HepG2 (cell line): ENCODE results near the gene TMEM167A. TPM values are rescaled to one million over a fixed set of nuclear protein-coding genes. Genes with fewer than 3 reads are reported as not detected.

Experiments used
- ATAC-seq: fragments of 200-7000 bp; cut with Tn5 transposase; 3 replicates; pipeline ENCODE4 v1.9.1; 2020; ENCODE audit warnings: mild to moderate bottlenecking, moderate library complexity
- BruUV-seq: library from RNA; stranded (reverse); fragments of 400-500 nt; replicated peaks from 2 replicates; lab custom pipeline; 2021; lab: Mats Ljungman, UMichigan
- CTCF ChIA-PET: fragments of 300-600 bp; formaldehyde crosslinking; extraction: SDS; loops from one replicate; lab custom pipeline; 2021; ENCODE audit warnings: low total read pairs, inconsistent platforms, low intra/inter-chr PET ratio; lab: Yijun Ruan, JAX
- POLR2A ChIA-PET: fragments of 350-600 bp; sonication (Branson Sonifier 250); formaldehyde crosslinking; loops from one replicate; lab custom pipeline; 2020; ENCODE audit warnings: antibody characterized with exemption, inconsistent platforms; lab: Yijun Ruan, JAX
- DNase-seq: peaks from one replicate; pipeline ENCODE4 v3.0.0-alpha.2; 2015; ENCODE audit warnings: low spot score
- FAIRE-seq: peaks from 3 replicates; lab custom pipeline; 2011; peaks lifted over from hg19 to GRCh38; lab: Jason Lieb, UNC
- H2AFZ ChIP-seq: one replicate; pipeline ENCODE4 v1.6.1; 2011; ENCODE audit warnings: low read length, inconsistent platforms
- H3K27ac ChIP-seq: fragments of 300-600 bp; 3 replicates; pipeline ENCODE4 v1.8.0; 2011; ENCODE audit warnings: mixed run types, mild to moderate bottlenecking, mixed read lengths, low read length, inconsistent platforms; ENCODE audit not compliant: insufficient read depth; ENCODE audit errors: extremely low read length
- H3K27me3 ChIP-seq, 2 experiments: fragments of 200-600 bp in 1 of 2; 2 replicates in 1 of 2; 3 replicates in 1 of 2; pipeline versions ENCODE4 v1.6.0 to v1.8.0; 2011; ENCODE audit warnings: low read length in 2 of 2, mild to moderate bottlenecking in 2 of 2, moderate library complexity in 2 of 2, inconsistent platforms in 1 of 2; ENCODE audit not compliant: insufficient read depth in 2 of 2, control insufficient read depth in 1 of 2
- H3K36me3 ChIP-seq, 2 experiments: fragments of 200-600 bp in 1 of 2; replicated peaks in 1 of 2; 2 replicates in 1 of 2; 3 replicates in 1 of 2; pipeline versions ENCODE4 v1.5.1 to v1.8.0; 2011; ENCODE audit warnings: low read length in 2 of 2, inconsistent platforms in 1 of 2; ENCODE audit not compliant: insufficient read depth in 2 of 2, control insufficient read depth in 1 of 2
- H3K4me1 ChIP-seq: 2 replicates; pipeline ENCODE4 v1.5.1; 2012; ENCODE audit warnings: low read length, inconsistent platforms; ENCODE audit not compliant: insufficient read depth
- H3K4me2 ChIP-seq: 2 replicates; pipeline ENCODE4 v1.6.0; 2011; ENCODE audit warnings: low read depth, low read length, inconsistent platforms
- H3K4me3 ChIP-seq, 3 experiments: fragments of 200-600 bp in 1 of 3; sonication (generic), shearing (Covaris generic) in 1 of 3; replicated peaks in 1 of 3; 2 replicates each; pipeline ENCODE4 v1.5.1; 2011 to 2016; ENCODE audit warnings: low read length in 3 of 3, inconsistent platforms in 2 of 3, low read depth in 2 of 3, mild to moderate bottlenecking in 2 of 3, control low read depth in 1 of 3, mixed read lengths in 1 of 3; ENCODE audit not compliant: insufficient read depth in 1 of 3
- H3K79me2 ChIP-seq: one replicate; pipeline ENCODE4 v1.6.1; 2011; ENCODE audit warnings: low read length, inconsistent platforms; ENCODE audit not compliant: insufficient read depth
- H3K9ac ChIP-seq: 2 replicates; pipeline ENCODE4 v1.6.0; 2011; ENCODE audit warnings: mild to moderate bottlenecking, low read depth, low read length, inconsistent platforms; ENCODE audit not compliant: insufficient read depth
- H3K9me3 ChIP-seq: 2 replicates; pipeline ENCODE4 v1.5.1; 2012; ENCODE audit warnings: mild to moderate bottlenecking, low read length
- H4K20me1 ChIP-seq: 2 replicates; pipeline ENCODE4 v1.6.0; 2011; ENCODE audit warnings: inconsistent platforms, mild to moderate bottlenecking, low read length, moderate library complexity; ENCODE audit not compliant: insufficient read depth
- BATF2 ChIP-seq: sonication (generic); formaldehyde crosslinking; IDR thresholded peaks from 2 replicates; pipeline ENCODE4 v1.8.0; 2022; ENCODE audit warnings: mild to moderate bottlenecking, missing genetic modification reagents, moderate library complexity
- POLR2A ChIP-seq, 2 experiments: IDR thresholded peaks; 2 replicates each; pipeline ENCODE4 v1.6.1; 2011; ENCODE audit warnings: low read depth in 2 of 2, low read length in 2 of 2, mild to moderate bottlenecking in 1 of 2, moderate library complexity in 1 of 2; ENCODE audit not compliant: insufficient read depth in 1 of 2
- YY1 ChIP-seq: IDR thresholded peaks from 2 replicates; pipeline ENCODE4 v1.6.1; 2011; ENCODE audit warnings: low read length, low read depth, moderate library complexity, mild to moderate bottlenecking; ENCODE audit not compliant: insufficient read depth, insufficient replicate concordance
- ZFP36L1 ChIP-seq: sonication (generic); formaldehyde crosslinking; IDR thresholded peaks from 2 replicates; pipeline ENCODE4 v1.8.0; 2022; ENCODE audit warnings: mild to moderate bottlenecking, missing genetic modification reagents, moderate library complexity
- ZNF33B ChIP-seq: sonication (generic); formaldehyde crosslinking; IDR thresholded peaks from 2 replicates; pipeline ENCODE4 v1.5.1; 2020; ENCODE audit warnings: mild to moderate bottlenecking, missing genetic modification reagents
- ZNF343 ChIP-seq: sonication (generic); formaldehyde crosslinking; IDR thresholded peaks from 2 replicates; pipeline ENCODE4 v1.4.0; 2020; ENCODE audit warnings: mild to moderate bottlenecking, missing genetic modification reagents
- WGBS: methylation state at CpG from one replicate; pipeline ENCODE4 v1.1.6; 2017; ENCODE audit warnings: low lambda C conversion rate; 5-methylcytosine and 5-hydroxymethylcytosine counted together
- in situ Hi-C: cut with HindIII; loops from 2 replicates; pipeline ENCODE4 v1.10.0; 2017; ENCODE audit warnings: low pct_unique_long_range_greater_than_20kb; ENCODE audit not compliant: extremely low pct_ligation_motif_present
- intact Hi-C: fragments of 100-400 bp; cut with micrococcal nuclease; formaldehyde crosslinking; loops from one replicate; pipeline ENCODE4 v1.10.0; 2022; ENCODE audit not compliant: unreplicated experiment
- polyA plus RNA-seq, 8 experiments: library from polyadenylated mRNA; depleted of rRNA in 3 of 8; stranded (reverse) in 7 of 8; unstranded in 1 of 8; fragments of >200 nt; fragmentation: Illumina TruSeq in 4 of 8; extraction: Trizol in 4 of 8; gene quantifications; 2 replicates each; pipeline versions ENCODE4 v1.2.1 to v1.2.3, GENCODE V29; 2011 to 2016; ENCODE audit warnings: low read depth in 4 of 8, missing spikeins in 1 of 8, mixed read lengths in 1 of 8; ENCODE audit not compliant: insufficient read depth in 1 of 8
- total RNA-seq, 5 experiments: library from RNA; depleted of rRNA; stranded (reverse); fragments of >200 nt; fragmentation: Illumina TruSeq; extraction: Trizol; gene quantifications; 2 replicates each; pipeline ENCODE4 v1.2.3, GENCODE V29; 2016; ENCODE audit warnings: low read depth in 1 of 5
- TF ChIP-seq, protein P1 (sequence below): sonication (generic); formaldehyde crosslinking; IDR thresholded peaks from 2 replicates; pipeline ENCODE4 v1.5.1; 2020; ENCODE audit warnings: missing genetic modification reagents, mild to moderate bottlenecking, borderline replicate concordance
- TF ChIP-seq, protein P2 (sequence below): sonication (generic); formaldehyde crosslinking; IDR thresholded peaks from 2 replicates; pipeline ENCODE4 v1.5.0; 2020; ENCODE audit warnings: mild to moderate bottlenecking, missing genetic modification reagents, borderline replicate concordance
- TF ChIP-seq, protein P3 (sequence below): sonication (generic); formaldehyde crosslinking; IDR thresholded peaks from 2 replicates; pipeline ENCODE4 v1.5.0; 2020; ENCODE audit warnings: missing genetic modification reagents

The TMEM167A gene
- total and polyA plus RNA-seq, 2 of the 13 experiments (the other 11 are each of a cell fraction or from before 2014, with no cell fraction given), result 47.0 to 78.7 TPM

- no TSS peak for BruUV-seq
- TF ChIP-seq POLR2A (IDR thresholded peaks at IDR 0.05; ENCODE audit: insufficient read depth in 1 of 2, low read depth in 2 of 2, low read length in 2 of 2) (no peak), ZFP36L1 (CRISPR knock-in tag) (no peak), BATF2 (CRISPR knock-in tag) (no peak), YY1 (no peak), ZNF343 (CRISPR knock-in tag) (no peak), ZNF33B (CRISPR knock-in tag) (no peak)
- TF ChIP-seq, protein P1, sequence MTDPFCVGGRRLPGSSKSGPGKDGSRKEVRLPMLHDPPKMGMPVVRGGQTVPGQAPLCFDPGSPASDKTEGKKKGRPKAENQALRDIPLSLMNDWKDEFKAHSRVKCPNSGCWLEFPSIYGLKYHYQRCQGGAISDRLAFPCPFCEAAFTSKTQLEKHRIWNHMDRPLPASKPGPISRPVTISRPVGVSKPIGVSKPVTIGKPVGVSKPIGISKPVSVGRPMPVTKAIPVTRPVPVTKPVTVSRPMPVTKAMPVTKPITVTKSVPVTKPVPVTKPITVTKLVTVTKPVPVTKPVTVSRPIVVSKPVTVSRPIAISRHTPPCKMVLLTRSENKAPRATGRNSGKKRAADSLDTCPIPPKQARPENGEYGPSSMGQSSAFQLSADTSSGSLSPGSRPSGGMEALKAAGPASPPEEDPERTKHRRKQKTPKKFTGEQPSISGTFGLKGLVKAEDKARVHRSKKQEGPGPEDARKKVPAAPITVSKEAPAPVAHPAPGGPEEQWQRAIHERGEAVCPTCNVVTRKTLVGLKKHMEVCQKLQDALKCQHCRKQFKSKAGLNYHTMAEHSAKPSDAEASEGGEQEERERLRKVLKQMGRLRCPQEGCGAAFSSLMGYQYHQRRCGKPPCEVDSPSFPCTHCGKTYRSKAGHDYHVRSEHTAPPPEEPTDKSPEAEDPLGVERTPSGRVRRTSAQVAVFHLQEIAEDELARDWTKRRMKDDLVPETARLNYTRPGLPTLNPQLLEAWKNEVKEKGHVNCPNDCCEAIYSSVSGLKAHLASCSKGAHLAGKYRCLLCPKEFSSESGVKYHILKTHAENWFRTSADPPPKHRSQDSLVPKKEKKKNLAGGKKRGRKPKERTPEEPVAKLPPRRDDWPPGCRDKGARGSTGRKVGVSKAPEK (CRISPR knock-in tag), result no peak
- TF ChIP-seq, protein P2, sequence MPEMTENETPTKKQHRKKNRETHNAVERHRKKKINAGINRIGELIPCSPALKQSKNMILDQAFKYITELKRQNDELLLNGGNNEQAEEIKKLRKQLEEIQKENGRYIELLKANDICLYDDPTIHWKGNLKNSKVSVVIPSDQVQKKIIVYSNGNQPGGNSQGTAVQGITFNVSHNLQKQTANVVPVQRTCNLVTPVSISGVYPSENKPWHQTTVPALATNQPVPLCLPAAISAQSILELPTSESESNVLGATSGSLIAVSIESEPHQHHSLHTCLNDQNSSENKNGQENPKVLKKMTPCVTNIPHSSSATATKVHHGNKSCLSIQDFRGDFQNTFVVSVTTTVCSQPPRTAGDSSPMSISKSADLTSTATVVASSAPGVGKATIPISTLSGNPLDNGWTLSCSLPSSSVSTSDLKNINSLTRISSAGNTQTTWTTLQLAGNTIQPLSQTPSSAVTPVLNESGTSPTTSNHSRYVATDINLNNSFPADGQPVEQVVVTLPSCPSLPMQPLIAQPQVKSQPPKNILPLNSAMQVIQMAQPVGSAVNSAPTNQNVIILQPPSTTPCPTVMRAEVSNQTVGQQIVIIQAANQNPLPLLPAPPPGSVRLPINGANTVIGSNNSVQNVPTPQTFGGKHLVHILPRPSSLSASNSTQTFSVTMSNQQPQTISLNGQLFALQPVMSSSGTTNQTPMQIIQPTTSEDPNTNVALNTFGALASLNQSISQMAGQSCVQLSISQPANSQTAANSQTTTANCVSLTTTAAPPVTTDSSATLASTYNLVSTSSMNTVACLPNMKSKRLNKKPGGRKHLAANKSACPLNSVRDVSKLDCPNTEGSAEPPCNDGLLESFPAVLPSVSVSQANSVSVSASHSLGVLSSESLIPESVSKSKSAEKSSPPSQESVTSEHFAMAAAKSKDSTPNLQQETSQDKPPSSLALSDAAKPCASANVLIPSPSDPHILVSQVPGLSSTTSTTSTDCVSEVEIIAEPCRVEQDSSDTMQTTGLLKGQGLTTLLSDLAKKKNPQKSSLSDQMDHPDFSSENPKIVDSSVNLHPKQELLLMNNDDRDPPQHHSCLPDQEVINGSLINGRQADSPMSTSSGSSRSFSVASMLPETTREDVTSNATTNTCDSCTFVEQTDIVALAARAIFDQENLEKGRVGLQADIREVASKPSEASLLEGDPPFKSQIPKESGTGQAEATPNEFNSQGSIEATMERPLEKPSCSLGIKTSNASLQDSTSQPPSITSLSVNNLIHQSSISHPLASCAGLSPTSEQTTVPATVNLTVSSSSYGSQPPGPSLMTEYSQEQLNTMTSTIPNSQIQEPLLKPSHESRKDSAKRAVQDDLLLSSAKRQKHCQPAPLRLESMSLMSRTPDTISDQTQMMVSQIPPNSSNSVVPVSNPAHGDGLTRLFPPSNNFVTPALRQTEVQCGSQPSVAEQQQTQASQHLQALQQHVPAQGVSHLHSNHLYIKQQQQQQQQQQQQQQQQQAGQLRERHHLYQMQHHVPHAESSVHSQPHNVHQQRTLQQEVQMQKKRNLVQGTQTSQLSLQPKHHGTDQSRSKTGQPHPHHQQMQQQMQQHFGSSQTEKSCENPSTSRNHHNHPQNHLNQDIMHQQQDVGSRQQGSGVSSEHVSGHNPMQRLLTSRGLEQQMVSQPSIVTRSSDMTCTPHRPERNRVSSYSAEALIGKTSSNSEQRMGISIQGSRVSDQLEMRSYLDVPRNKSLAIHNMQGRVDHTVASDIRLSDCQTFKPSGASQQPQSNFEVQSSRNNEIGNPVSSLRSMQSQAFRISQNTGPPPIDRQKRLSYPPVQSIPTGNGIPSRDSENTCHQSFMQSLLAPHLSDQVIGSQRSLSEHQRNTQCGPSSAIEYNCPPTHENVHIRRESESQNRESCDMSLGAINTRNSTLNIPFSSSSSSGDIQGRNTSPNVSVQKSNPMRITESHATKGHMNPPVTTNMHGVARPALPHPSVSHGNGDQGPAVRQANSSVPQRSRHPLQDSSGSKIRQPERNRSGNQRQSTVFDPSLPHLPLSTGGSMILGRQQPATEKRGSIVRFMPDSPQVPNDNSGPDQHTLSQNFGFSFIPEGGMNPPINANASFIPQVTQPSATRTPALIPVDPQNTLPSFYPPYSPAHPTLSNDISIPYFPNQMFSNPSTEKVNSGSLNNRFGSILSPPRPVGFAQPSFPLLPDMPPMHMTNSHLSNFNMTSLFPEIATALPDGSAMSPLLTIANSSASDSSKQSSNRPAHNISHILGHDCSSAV, result no peak
- TF ChIP-seq, protein P3, sequence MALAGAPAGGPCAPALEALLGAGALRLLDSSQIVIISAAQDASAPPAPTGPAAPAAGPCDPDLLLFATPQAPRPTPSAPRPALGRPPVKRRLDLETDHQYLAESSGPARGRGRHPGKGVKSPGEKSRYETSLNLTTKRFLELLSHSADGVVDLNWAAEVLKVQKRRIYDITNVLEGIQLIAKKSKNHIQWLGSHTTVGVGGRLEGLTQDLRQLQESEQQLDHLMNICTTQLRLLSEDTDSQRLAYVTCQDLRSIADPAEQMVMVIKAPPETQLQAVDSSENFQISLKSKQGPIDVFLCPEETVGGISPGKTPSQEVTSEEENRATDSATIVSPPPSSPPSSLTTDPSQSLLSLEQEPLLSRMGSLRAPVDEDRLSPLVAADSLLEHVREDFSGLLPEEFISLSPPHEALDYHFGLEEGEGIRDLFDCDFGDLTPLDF (CRISPR knock-in tag), result no peak
Measured at GRCh38 chr5:83026930-83027687, 50.1 kb downstream of the TMEM167A start.

More at GRCh38 chr5:83026930-83027687, 50.1 kb downstream of the TMEM167A start:
- in situ Hi-C loops (no loop called here), intact Hi-C loops (no loop called here)
- H3K9me3 ChIP-seq, result no peaks in the 10 kb centered on the region
- ATAC-seq (no peak), DNase-seq (no peak), FAIRE-seq (no peak)
- no peaks in the 10 kb centered on the region for H4K20me1 ChIP-seq
- H2AFZ ChIP-seq, result no peak overlapping the region
- H3K36me3 ChIP-seq, result no peaks in the 10 kb centered on the region
- no peaks in the 10 kb centered on the region for H3K79me2 ChIP-seq
- 47% methylated on average over 4 of the region's 4 CpGs for WGBS
- peaks cover 0 to 5% of the 10 kb centered on the region in 2 experiments; a peak in 1 of 5 replicates for H3K27me3 ChIP-seq
- POLR2A ChIA-PET, result interaction anchor here (0.6 kb wide), 1 partner anchor 9 kb away, joined by 3 read pairs; no protein-coding TSS in a partner anchor
- no peak overlapping the region for H3K27ac ChIP-seq
- H3K4me3 ChIP-seq, result no peak overlapping the region
- H3K4me1 ChIP-seq, result no peaks in the 10 kb centered on the region; the same call in 1 of the 2 replicates
- H3K4me2 ChIP-seq, result no peak overlapping the region
- no peak overlapping the region for H3K9ac ChIP-seq
- CTCF ChIA-PET, result no interaction called here
